BE2C (cell line): Measurements from ENCODE around the gene ME1.

Experiments used
- DNase-seq: peaks from one replicate; pipeline ENCODE4 v3.0.0-alpha.2; 2020
- H3K27me3 ChIP-seq: fragments of 250-450 bp; sonication (Bioruptor Pico); 2 replicates; pipeline ENCODE4 v1.5.1; 2020; ENCODE audit warnings: mild to moderate bottlenecking
- H3K36me3 ChIP-seq: fragments of 250-450 bp; sonication (Bioruptor Pico); 2 replicates; pipeline ENCODE4 v1.5.1; 2020; ENCODE audit warnings: mild to moderate bottlenecking
- H3K4me1 ChIP-seq: fragments of 250-450 bp; sonication (Bioruptor Pico); 2 replicates; pipeline ENCODE4 v1.5.1; 2020
- H3K4me3 ChIP-seq: 2 replicates; pipeline ENCODE4 v1.5.1; 2011; ENCODE audit warnings: low read depth, low read length
- H3K9me3 ChIP-seq: fragments of 250-450 bp; sonication (Bioruptor Pico); 2 replicates; pipeline ENCODE4 v1.5.1; 2020
- TF ChIP-seq, protein P1 (sequence below): IDR thresholded peaks from 2 replicates; pipeline ENCODE4 v1.5.1; 2012; ENCODE audit warnings: mild to moderate bottlenecking, low read depth, low read length

Gene ME1

DNA sequence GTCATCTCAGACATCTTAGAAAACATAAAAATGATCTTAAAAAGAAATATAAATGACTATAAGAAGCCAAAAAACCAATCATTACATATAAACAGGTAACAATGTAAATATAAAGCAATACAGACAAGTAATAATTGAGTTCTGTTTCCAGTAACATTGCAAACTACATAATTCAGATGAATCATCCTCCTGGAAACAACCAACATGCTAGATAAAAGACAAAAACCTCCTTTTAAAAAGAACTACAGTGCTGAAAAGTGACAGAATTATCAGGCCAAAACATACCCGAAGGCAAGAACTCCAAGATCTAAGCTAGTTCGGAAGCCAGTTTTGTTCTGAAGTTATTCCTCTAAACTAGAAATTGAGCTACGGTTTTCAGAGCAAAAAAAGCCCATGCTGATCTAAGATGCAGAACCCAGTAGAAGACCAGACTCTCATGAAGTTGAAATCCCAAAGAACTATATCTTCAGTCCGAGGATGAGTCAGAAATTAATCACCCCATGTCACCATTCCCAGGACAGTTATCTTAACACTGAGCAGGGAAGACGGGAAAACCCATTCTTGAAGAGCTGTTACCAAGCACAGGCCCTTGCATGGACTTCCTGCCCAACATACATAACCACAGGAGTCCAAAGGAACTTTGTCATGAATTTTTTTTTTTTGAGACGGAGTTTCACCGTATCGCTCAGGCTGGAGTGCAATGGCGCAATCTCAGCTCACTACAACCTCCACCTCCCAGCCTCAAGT, 247.6 kb downstream of the ME1 start:
- no peaks in the 10 kb centered on the region for H3K9me3 ChIP-seq
- no peak overlapping the region for H3K4me3 ChIP-seq
- no peaks in the 10 kb centered on the region for H3K4me1 ChIP-seq
- peaks cover 57% of the 10 kb centered on the region for H3K36me3 ChIP-seq
- DNase-seq: no peak
- TF ChIP-seq, protein P1, sequence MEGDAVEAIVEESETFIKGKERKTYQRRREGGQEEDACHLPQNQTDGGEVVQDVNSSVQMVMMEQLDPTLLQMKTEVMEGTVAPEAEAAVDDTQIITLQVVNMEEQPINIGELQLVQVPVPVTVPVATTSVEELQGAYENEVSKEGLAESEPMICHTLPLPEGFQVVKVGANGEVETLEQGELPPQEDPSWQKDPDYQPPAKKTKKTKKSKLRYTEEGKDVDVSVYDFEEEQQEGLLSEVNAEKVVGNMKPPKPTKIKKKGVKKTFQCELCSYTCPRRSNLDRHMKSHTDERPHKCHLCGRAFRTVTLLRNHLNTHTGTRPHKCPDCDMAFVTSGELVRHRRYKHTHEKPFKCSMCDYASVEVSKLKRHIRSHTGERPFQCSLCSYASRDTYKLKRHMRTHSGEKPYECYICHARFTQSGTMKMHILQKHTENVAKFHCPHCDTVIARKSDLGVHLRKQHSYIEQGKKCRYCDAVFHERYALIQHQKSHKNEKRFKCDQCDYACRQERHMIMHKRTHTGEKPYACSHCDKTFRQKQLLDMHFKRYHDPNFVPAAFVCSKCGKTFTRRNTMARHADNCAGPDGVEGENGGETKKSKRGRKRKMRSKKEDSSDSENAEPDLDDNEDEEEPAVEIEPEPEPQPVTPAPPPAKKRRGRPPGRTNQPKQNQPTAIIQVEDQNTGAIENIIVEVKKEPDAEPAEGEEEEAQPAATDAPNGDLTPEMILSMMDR: no peak
- no peaks in the 10 kb centered on the region for H3K27me3 ChIP-seq

DNA sequence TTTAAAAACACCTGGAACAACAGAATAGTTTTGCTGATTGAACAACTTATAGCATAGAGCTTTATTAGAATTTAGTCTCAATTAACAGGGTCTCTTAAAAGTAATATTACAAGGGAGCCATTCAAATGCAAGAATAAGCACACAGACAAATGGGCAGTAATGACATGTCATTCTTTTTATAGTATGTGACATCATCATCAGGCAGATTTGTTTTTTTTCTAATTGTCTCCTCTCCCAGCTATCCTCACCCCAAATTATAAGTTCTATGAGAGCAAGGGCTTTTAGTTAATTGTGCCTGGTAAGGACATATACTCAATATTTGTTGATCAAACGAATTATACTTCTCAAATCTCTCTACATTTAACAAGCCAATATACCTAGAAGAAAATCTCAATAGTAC, 248.7 kb downstream of the ME1 start:
- no peak for DNase-seq
- TF ChIP-seq, protein P1: no peak
- H3K36me3 ChIP-seq: peaks cover 53% of the 10 kb centered on the region

DNA sequence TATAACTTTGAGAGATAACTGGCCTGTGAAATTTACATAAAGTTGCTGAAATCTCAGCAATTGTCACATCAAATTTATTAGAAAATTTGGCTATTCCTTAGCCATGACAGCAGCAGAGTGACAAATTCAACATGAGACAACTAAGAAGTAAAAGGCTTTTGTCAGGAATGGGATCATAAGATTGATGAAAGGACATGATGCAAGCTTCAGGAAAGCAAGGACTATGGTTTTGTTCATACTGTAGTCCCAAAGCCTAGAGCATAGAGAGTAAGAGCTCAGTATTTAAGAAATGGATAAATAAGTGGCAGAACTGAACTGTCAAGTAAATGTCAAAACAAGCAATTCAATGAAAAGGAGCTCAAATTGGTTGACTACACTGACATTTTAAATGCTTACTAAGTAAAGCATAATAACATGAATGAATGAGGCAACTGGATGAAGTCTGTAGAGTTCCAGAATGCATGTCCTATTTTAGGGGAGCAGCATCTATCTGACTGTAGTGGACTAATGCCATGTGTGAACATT, 250.4 kb downstream of the ME1 start:
- Histone ChIP-seq H3K9me3 (no peaks in the 10 kb centered on the region), H3K4me1 (no peaks in the 10 kb centered on the region), H3K4me3 (no peak overlapping the region), H3K36me3 (peaks cover 47% of the 10 kb centered on the region), H3K27me3 (no peaks in the 10 kb centered on the region)
- no peak for DNase-seq
- TF ChIP-seq, protein P1: no peak

More for the DNA sequence above, 248.7 kb downstream of the ME1 start:
- Histone ChIP-seq H3K9me3 (no peaks in the 10 kb centered on the region), H3K4me3 (no peak overlapping the region), H3K27me3 (no peaks in the 10 kb centered on the region), H3K4me1 (no peaks in the 10 kb centered on the region)

DNA sequence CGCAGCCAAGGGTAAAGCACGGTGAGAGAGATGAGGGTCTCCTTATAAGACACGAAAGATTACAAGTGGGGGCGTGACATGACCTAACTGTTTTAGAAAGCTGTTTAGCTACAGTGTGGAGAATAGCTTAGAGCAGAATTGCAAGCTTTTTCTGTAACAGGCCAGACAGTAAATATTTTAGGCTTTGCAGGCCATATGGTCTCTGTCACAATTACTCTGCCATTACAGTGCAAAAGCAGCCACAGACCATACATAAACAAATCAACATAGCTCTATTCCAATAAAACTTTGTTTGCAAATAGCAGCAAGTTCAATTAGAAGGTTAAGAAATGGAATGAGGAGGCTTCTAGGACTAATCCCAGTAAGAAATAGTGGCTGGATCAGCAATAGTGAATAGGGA, 254.6 kb downstream of the ME1 start:
- H3K36me3 ChIP-seq: peaks cover 46% of the 10 kb centered on the region

DNA sequence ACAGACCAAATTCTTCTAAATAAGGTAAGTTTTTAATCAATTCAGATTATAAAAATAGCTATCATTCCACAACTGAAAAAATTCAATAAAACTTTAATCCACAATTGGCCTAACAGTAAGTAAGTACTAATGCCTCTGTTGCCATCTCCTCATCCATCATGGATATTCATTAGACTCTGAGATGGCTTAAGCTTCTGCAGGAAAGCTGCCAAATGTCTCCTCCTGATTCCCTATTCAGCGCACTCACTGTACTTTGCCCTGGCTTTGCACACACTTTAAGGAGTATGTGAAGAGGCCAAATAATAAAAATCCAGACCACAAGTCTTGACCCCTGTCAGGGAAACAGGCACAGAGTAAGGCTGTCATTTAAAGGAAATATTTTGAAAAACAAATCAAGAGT, 261.3 kb downstream of the ME1 start:
- H3K36me3 ChIP-seq: peaks cover 83% of the 10 kb centered on the region
- peaks cover 5% of the 10 kb centered on the region; the same call in 1 of the 2 replicates for H3K4me1 ChIP-seq
- TF ChIP-seq, protein P1: no peak
- DNase-seq: no peak
- no peaks in the 10 kb centered on the region for H3K9me3 ChIP-seq
- no peaks in the 10 kb centered on the region for H3K27me3 ChIP-seq
- H3K4me3 ChIP-seq: no peak overlapping the region

More for the DNA sequence above, 254.6 kb downstream of the ME1 start:
- Histone ChIP-seq H3K27me3 (no peaks in the 10 kb centered on the region), H3K4me3 (no peak overlapping the region), H3K4me1 (no peaks in the 10 kb centered on the region), H3K9me3 (no peaks in the 10 kb centered on the region)
- TF ChIP-seq, protein P1: no peak
- DNase-seq: no peak

DNA sequence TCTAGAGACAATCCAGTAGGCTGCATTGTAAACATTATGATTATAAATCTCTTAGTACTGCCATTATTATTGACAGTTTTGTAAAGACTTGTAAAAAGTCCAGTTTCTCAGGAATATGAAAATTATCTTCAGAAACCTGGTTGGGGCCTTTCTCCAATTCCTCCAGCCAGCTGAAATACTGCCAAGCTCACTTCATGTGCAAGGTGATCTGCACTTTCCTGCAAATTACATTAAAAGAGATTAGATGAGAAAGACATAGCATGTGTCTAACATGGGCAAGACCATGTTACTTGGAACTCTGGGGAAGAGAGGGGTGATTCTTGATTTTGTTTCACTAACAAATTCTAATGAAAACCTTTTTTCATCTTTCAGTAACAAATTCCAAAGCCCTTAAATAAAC, 261.7 kb downstream of the ME1 start:
- TF ChIP-seq, protein P1: no peak
- H3K36me3 ChIP-seq: peaks cover 84% of the 10 kb centered on the region
- H3K4me1 ChIP-seq: peaks cover 5% of the 10 kb centered on the region; the same call in 1 of the 2 replicates
- H3K4me3 ChIP-seq: no peak overlapping the region
- H3K27me3 ChIP-seq: no peaks in the 10 kb centered on the region
- DNase-seq: no peak
- no peaks in the 10 kb centered on the region for H3K9me3 ChIP-seq
